Lung (tissue), 12 donors: ENCODE results near the gene SP4. TPM values are rescaled to one million over a fixed set of nuclear protein-coding genes. Genes with fewer than 3 reads are reported as not detected.

ENCODE experiments used
- ATAC-seq: fragments of 200-7000 bp; cut with Tn5 transposase; one replicate; pipeline ENCODE4 v1.9.1; 2020; ENCODE audit warnings: moderate number of reproducible peaks; ENCODE audit not compliant: insufficient read depth, low FRiP score
- DNase-seq, 3 donors: peaks; one replicate each; pipeline ENCODE4 v3.0.0-alpha.2; 2013 to 2017
- H3K27ac ChIP-seq, 2 donors: one replicate each; pipeline ENCODE4 v1.5.1; 2013; ENCODE audit warnings: mild to moderate bottlenecking in 2 of 2, moderate library complexity in 2 of 2, control low read depth in 1 of 2, inconsistent platforms in 1 of 2, low read depth in 1 of 2, low read length in 1 of 2
- H3K27me3 ChIP-seq, 3 donors: one replicate each; pipeline ENCODE4 v1.5.1; 2013; ENCODE audit warnings: low read length in 2 of 3; ENCODE audit not compliant: control insufficient read depth in 3 of 3, insufficient read depth in 3 of 3
- H3K36me3 ChIP-seq, 4 donors: one replicate each; pipeline ENCODE4 v1.5.1; 2013; ENCODE audit warnings: low read length in 4 of 4, mild to moderate bottlenecking in 1 of 4, moderate library complexity in 1 of 4; ENCODE audit not compliant: control insufficient read depth in 4 of 4, insufficient read depth in 4 of 4
- H3K4me1 ChIP-seq, 5 donors: one replicate each; pipeline ENCODE4 v1.5.1; 2013; ENCODE audit warnings: low read length in 5 of 5, mild to moderate bottlenecking in 2 of 5, moderate library complexity in 1 of 5; ENCODE audit not compliant: control insufficient read depth in 5 of 5, insufficient read depth in 5 of 5
- H3K4me3 ChIP-seq: one replicate; pipeline ENCODE4 v1.5.1; 2013; ENCODE audit warnings: mild to moderate bottlenecking, control low read depth, moderate library complexity
- H3K9ac ChIP-seq, 2 donors: one replicate each; pipeline ENCODE4 v1.5.1; 2013; ENCODE audit warnings: low read length in 2 of 2, control low read depth in 1 of 2; ENCODE audit not compliant: insufficient read depth in 1 of 2
- H3K9me3 ChIP-seq, 4 donors: one replicate each; pipeline ENCODE4 v1.5.1; 2013; ENCODE audit warnings: low read length in 3 of 4, mild to moderate bottlenecking in 1 of 4, moderate library complexity in 1 of 4; ENCODE audit not compliant: control insufficient read depth in 4 of 4, insufficient read depth in 3 of 4
- CTCF ChIP-seq: IDR thresholded peaks from 2 replicates; pipeline ENCODE4 v1.5.1; 2012; ENCODE audit warnings: mild to moderate bottlenecking; ENCODE audit errors: control extremely low read depth, extremely low read depth
- WGBS, 2 donors: extraction: QIAGEN DNeasy Blood & Tissue Kit; methylation state at CpG; one replicate each; pipeline ENCODE4 v1.1.7; 2013; 5-methylcytosine and 5-hydroxymethylcytosine counted together
- polyA plus RNA-seq, 2 donors: library from polyadenylated mRNA; stranded (reverse); fragments of 200-250 nt; gene quantifications; one replicate each; pipeline ENCODE4 v1.2.1, GENCODE V29; 2013
- total RNA-seq, 2 donors: library from RNA; depleted of rRNA in 1 of 2; stranded (reverse); fragments of >200 nt in 1 of 2; gene quantifications; one replicate each; pipeline ENCODE4 v1.2.1, GENCODE V29; 2014 to 2021
- donor health status: control.
- donor health status: control.
- donor health status: Bipolar disorder and iron deficiency.
- donor health status: healthy.
- donor health status: DM: yes; HTN: yes; CAD: no.

The SP4 gene
- total and polyA plus RNA-seq, 4 donors: 1.5 to 16.6 (median 4.1) TPM

GRCh38 chr7:21427182-21427870, 557 bp upstream of the SP4 start:
- WGBS, 2 donors: 0% methylated on average over 50 to 57 of the region's 57 CpGs
- TF ChIP-seq CTCF: no peak
- ATAC-seq: peak; percentile 92
- H3K9ac ChIP-seq: peak overlapping the region; percentile 76 to 84
- peaks cover 0 to 2% (median 0%) of the 10 kb centered on the region in 4 donors for H3K9me3 ChIP-seq
- peaks cover 0 to 4% (median 0%) of the 10 kb centered on the region in 4 donors for H3K36me3 ChIP-seq
- peak overlapping the region; percentile 98 to 99 for H3K27ac ChIP-seq
- no peaks in the 10 kb centered on the region for H3K27me3 ChIP-seq
- DNase-seq: peak; percentile 99 to 100 (median 100)
- H3K4me1 ChIP-seq: peaks cover 7 to 28% (median 13%) of the 10 kb centered on the region in 5 donors
- peak overlapping the region; percentile 79 for H3K4me3 ChIP-seq

DNA sequence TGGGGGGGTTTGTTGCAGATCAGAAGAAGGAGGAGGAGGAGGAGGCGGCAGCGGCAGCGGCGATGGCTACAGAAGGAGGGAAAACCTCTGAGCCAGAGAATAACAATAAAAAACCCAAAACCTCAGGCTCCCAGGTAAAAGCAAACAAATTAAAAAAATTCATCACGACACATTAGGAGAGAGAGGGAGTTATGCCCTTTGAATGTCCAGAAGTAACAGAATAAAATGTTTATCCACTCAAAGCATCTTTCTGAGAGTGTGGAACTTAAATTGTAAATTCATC, 717 bp downstream of the SP4 start:
- no peak for ATAC-seq
- TF ChIP-seq CTCF: no peak
- Histone ChIP-seq H3K4me3 (peak overlapping the region; percentile 33), H3K9me3 (peaks cover 0 to 2% (median 0%) of the 10 kb centered on the region in 4 donors), H3K27me3 (no peaks in the 10 kb centered on the region), H3K36me3 (peaks cover 0 to 4% (median 0%) of the 10 kb centered on the region in 4 donors), H3K27ac (peak overlapping the region; percentile 52 to 77), H3K4me1 (peaks cover 7 to 28% (median 13%) of the 10 kb centered on the region in 5 donors), H3K9ac (peak overlapping the region in 1 of 2 donors; percentile 50)
- DNase-seq: no peak
- 0 to 1% methylated on average over 5 of the region's 5 CpGs for WGBS, 2 donors

DNA sequence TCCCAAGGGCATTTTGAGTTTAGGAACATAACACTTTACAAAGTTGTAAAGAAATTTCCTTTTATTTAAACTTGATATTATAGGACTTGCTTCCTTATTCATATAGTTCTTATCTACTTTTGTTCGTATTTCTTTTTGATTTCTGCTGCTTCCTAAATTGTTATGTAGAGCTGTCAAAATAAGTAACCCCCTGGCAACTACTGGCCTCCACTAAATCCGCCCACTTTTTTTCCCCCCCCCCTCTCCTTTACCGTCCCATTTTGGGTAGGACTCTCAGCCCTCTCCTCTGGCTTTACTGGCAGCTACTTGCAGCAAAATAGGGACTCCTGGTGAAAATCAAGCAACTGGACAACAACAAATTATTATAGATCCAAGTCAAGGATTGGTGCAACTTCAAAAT, 1.1 kb downstream of the SP4 start:
- peaks cover 7 to 28% (median 13%) of the 10 kb centered on the region in 5 donors for H3K4me1 ChIP-seq
- H3K27me3 ChIP-seq: no peaks in the 10 kb centered on the region
- DNase-seq (no peak), ATAC-seq (no peak)
- peaks cover 0 to 2% (median 0%) of the 10 kb centered on the region in 4 donors for H3K9me3 ChIP-seq
- no peak overlapping the region for H3K4me3 ChIP-seq
- WGBS, 2 donors: 47 to 57% methylated on average over 3 of the region's 3 CpGs
- H3K27ac ChIP-seq: no peak overlapping the region
- H3K9ac ChIP-seq: no peak overlapping the region
- peaks cover 0 to 4% (median 0%) of the 10 kb centered on the region in 4 donors for H3K36me3 ChIP-seq
- no peak for TF ChIP-seq CTCF
